ENCODE measurements around the gene PPP3R1. TPM values are rescaled to one million over a fixed set of nuclear protein-coding genes. Genes with fewer than 3 reads are reported as not detected.

PPP3R1 gene
- polyA plus RNA-seq, 2 of the 4 experiments (the other 2 are of a cell fraction) = 27.3 to 55.1 TPM

- FAIRE-seq (no peak), ATAC-seq (peak; percentile 74 to 76), DNase-seq (ENCODE audit: low read depth in 1 of 2, low spot score in 1 of 2) (no peak)
- peaks cover 18% of the 10 kb centered on the region for H3K4me1 ChIP-seq
- H3K9me3 ChIP-seq = no peaks in the 10 kb centered on the region
- CTCF ChIA-PET = interaction anchor here (1.0 to 2.1 kb wide), 12 partner anchors 12 to 285 kb away, joined by 3 to 12 read pairs (median 4); no protein-coding TSS in a partner anchor
- POLR2A ChIA-PET = interaction anchor here (0.8 to 1.7 kb wide), 9 partner anchors 11 to 96 kb away, joined by 3 to 17 read pairs (median 4); partner anchors contain the start of genes C1D and PPP3R1
- TF ChIP-seq REST (IDR thresholded peaks at IDR 0.05) (peak; percentile 31; the same call in 1 of the 2 replicates), MAFK (IDR thresholded peaks at IDR 0.05; ENCODE audit: partially characterized antibody) (no peak), KDM5A (IDR thresholded peaks at IDR 0.05) (peak; percentile 58; the same call in 1 of the 2 replicates), CHD2 (IDR thresholded peaks at IDR 0.05; ENCODE audit: low read length, partially characterized antibody) (no peak), PHF8 (IDR thresholded peaks at IDR 0.05; ENCODE audit: borderline replicate concordance, low read depth) (peak; percentile 35; the same call in 1 of the 2 replicates), HOXB5 (CRISPR knock-in tag; IDR thresholded peaks at IDR 0.05) (0 out of 2 replicates have a peak, but pooled peaks have one; percentile 43), USF2 (IDR thresholded peaks at IDR 0.05) (0 out of 2 replicates have a peak, but pooled peaks have one; percentile 3)
- TF ChIP-seq, protein P1, sequence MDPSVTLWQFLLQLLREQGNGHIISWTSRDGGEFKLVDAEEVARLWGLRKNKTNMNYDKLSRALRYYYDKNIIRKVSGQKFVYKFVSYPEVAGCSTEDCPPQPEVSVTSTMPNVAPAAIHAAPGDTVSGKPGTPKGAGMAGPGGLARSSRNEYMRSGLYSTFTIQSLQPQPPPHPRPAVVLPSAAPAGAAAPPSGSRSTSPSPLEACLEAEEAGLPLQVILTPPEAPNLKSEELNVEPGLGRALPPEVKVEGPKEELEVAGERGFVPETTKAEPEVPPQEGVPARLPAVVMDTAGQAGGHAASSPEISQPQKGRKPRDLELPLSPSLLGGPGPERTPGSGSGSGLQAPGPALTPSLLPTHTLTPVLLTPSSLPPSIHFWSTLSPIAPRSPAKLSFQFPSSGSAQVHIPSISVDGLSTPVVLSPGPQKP (IDR thresholded peaks at IDR 0.05; ENCODE audit: low read depth, low read length) = no peak
- H3K4me2 ChIP-seq = peak overlapping the region; percentile 73
- WGBS (ENCODE audit: missing lambda C conversion rate) = 0% methylated on average over 25 of the region's 28 CpGs
- H3K27ac ChIP-seq = peak overlapping the region; percentile 91 to 93
- peak overlapping the region; percentile 75 for H3K4me3 ChIP-seq
Measured at GRCh38 chr2:68157002-68157401, 95.3 kb downstream of the PPP3R1 start.

- Histone ChIP-seq H3K4me3 (peak overlapping the region; percentile 75), H3K4me1 (peaks cover 18% of the 10 kb centered on the region), H3K9me3 (no peaks in the 10 kb centered on the region), H3K4me2 (peak overlapping the region; percentile 73), H3K27ac (peak overlapping the region; percentile 91 to 93)
- DNase-seq (ENCODE audit: low read depth in 1 of 2, low spot score in 1 of 2) (peak in 1 of 2 experiments; percentile 21), ATAC-seq (no peak), FAIRE-seq (no peak)
- ChIA-PET CTCF (interaction anchor here (0.7 to 2.1 kb wide), 14 partner anchors 12 to 285 kb away, joined by 3 to 12 read pairs (median 4); partner anchors contain the start of gene PLEK), POLR2A (interaction anchor here (0.8 to 1.3 kb wide), 4 partner anchors 24 to 94 kb away, joined by 3 to 5 read pairs (median 4); partner anchors contain the start of gene C1D)
- no peak for TF ChIP-seq ZC3H11A (IDR thresholded peaks at IDR 0.05)
- TF ChIP-seq CBX2 (IDR thresholded peaks at IDR 0.05; ENCODE audit: borderline replicate concordance, low read depth) = no peak
- TF ChIP-seq REST (IDR thresholded peaks at IDR 0.05) = no peak; the same call in 1 of the 2 replicates
- no peak for TF ChIP-seq ESRRA (IDR thresholded peaks at IDR 0.05; ENCODE audit: borderline replicate concordance, low read length)
- TF ChIP-seq MYC (IDR thresholded peaks at IDR 0.05; ENCODE audit: borderline replicate concordance, low read length) = no peak
- TF ChIP-seq POLR2A (IDR thresholded peaks at IDR 0.05; ENCODE audit: low read length) = no peak
- TF ChIP-seq HOXA7 (CRISPR knock-in tag; IDR thresholded peaks at IDR 0.05) = no peak
- no peak for TF ChIP-seq NPAS2 (CRISPR knock-in tag; IDR thresholded peaks at IDR 0.05; ENCODE audit: borderline replicate concordance)
- no peak for TF ChIP-seq ZSCAN20 (CRISPR knock-in tag; IDR thresholded peaks at IDR 0.05)
- TF ChIP-seq ATOH8 (CRISPR knock-in tag; IDR thresholded peaks at IDR 0.05; ENCODE audit: low read depth) = no peak
- WGBS (ENCODE audit: missing lambda C conversion rate) = under 1% methylated on average over 3 of the region's 3 CpGs
Measured at GRCh38 chr2:68156419-68156818, 95.9 kb downstream of the PPP3R1 start.
